ENCODE data around the gene MIP.

DNA sequence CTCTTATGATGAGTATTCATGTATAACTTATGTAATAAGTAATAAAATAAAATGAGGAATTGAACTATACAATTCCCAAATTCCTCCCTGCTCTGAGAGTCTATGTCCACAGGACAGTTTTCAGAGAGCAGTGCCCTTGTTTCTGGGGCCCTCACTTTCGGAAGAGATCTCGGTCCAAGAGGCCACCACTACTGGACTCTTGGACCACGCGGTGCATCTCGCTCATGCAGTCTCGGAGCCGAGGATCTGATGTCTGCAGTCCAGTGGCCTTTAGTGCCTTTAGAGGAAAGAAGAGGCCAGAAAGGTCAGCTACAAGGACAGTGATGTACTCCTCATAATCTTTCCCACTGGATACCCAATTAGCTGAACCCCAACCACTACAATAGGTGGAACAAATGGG, 25.2 kb upstream of the MIP start:
- TF ChIP-seq, protein P1, sequence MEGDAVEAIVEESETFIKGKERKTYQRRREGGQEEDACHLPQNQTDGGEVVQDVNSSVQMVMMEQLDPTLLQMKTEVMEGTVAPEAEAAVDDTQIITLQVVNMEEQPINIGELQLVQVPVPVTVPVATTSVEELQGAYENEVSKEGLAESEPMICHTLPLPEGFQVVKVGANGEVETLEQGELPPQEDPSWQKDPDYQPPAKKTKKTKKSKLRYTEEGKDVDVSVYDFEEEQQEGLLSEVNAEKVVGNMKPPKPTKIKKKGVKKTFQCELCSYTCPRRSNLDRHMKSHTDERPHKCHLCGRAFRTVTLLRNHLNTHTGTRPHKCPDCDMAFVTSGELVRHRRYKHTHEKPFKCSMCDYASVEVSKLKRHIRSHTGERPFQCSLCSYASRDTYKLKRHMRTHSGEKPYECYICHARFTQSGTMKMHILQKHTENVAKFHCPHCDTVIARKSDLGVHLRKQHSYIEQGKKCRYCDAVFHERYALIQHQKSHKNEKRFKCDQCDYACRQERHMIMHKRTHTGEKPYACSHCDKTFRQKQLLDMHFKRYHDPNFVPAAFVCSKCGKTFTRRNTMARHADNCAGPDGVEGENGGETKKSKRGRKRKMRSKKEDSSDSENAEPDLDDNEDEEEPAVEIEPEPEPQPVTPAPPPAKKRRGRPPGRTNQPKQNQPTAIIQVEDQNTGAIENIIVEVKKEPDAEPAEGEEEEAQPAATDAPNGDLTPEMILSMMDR (IDR thresholded peaks at IDR 0.05 in 4 of 5, conservative IDR thresholded peaks at IDR 0.05 in 1 of 5), result no peak
- no peak for TF ChIP-seq POLR2A (IDR thresholded peaks at IDR 0.05)

Measured in gastrocnemius medialis (tissue), 4 donors.